ENCODE results near the gene AFF2.

The AFF2 gene

DNA sequence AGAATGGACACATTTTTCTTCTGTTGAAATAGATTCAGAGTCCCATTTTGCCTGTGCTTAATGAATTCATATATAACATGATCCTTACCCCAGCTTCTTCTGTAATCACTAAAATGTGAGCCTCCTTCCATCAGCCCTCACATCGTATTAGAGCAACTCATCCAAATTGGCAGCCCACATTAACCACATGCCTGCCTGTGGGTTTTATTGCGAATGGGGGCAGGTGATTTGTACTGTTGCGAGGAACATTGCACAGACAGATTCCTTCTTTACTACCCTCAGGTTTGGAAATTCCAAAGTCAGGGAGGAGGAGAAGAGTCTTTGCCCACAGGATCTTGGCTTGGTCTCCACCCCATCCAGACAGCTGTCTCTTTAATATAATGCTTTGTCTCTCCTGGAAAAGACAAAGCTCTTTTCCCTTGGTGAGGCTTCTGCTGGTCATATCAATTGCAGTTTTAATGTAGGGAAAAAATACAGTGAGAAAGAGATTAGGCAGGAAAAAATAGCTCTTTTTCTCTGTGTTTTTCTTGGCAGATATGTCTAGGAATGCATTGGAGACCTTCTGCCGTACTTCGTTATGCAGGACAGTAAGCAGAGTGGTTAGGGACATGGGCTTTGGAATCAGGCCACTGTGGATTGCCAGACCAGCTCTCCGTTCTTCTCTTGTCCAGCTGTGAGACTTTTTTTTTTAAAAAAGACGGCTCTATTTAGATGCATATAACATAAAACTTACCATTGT lies 371.2 kb downstream of the AFF2 start:
- Histone ChIP-seq H3K27ac (ENCODE audit: low read length) (no peak overlapping the region), H3K4me3 (ENCODE audit: low read length) (no peak overlapping the region), H3K9me3 (ENCODE audit: control insufficient read depth, insufficient read depth, low read length) (no peaks in the 10 kb centered on the region), H3K4me1 (ENCODE audit: control insufficient read depth, insufficient read depth, low read length) (no peaks in the 10 kb centered on the region), H3K27me3 (ENCODE audit: control insufficient read depth, insufficient read depth, low read length) (no peaks in the 10 kb centered on the region), H3K36me3 (ENCODE audit: control insufficient read depth, insufficient read depth, low read length) (no peaks in the 10 kb centered on the region)
- no peak for DNase-seq (ENCODE audit: low read depth, low spot score)
- WGBS (ENCODE audit: insufficient coverage, insufficient read length) = no CpG with 5 or more reads among the region's 7 CpGs

GRCh38 chrX:148872161-148872535 lies 371.7 kb downstream of the AFF2 start:
- no peak overlapping the region for H3K27ac ChIP-seq (ENCODE audit: low read length)
- DNase-seq (ENCODE audit: low read depth, low spot score) = no peak
- no peaks in the 10 kb centered on the region for H3K27me3 ChIP-seq (ENCODE audit: control insufficient read depth, insufficient read depth, low read length)
- H3K36me3 ChIP-seq (ENCODE audit: control insufficient read depth, insufficient read depth, low read length) = no peaks in the 10 kb centered on the region
- no peak overlapping the region for H3K4me3 ChIP-seq (ENCODE audit: low read length)
- no CpG with 5 or more reads among the region's 1 CpG for whole genome bisulfite sequencing (ENCODE audit: insufficient coverage, insufficient read length)
- H3K9me3 ChIP-seq (ENCODE audit: control insufficient read depth, insufficient read depth, low read length) = no peaks in the 10 kb centered on the region
- no peaks in the 10 kb centered on the region for H3K4me1 ChIP-seq (ENCODE audit: control insufficient read depth, insufficient read depth, low read length)

- no peak for DNase-seq (ENCODE audit: low read depth, low spot score)
Measured at GRCh38 chrX:148872881-148873280, 372.5 kb downstream of the AFF2 start.

DNA sequence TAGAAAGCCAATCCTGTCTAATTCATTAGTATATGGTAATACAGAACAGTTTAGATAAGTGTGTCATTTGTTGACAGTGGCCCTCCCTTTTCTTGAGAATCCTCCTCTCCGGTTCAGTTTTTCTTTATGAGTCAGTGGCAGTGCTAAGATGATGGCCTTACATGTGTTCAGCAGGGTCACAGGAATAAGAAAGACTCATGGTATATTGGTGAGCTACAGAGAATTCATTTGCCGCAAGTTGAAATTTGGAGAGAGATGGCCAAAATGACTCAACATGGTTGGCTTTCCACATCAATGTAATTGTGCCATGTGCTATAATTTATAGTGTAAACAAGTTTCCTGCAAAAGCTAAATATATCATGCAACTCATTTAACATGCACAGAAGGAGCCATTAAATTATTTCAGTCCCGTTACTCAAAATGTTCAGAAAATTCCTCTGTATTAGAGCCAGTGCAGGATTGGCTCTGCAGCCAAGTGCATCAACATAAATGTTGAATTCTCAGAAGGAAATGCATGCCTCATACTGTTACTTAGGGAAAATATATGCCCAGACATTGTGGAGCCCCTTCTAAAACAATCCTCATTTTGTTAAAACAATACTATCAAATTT lies 374.3 kb downstream of the AFF2 start:
- Histone ChIP-seq H3K27ac (ENCODE audit: low read length) (no peak overlapping the region), H3K36me3 (ENCODE audit: control insufficient read depth, insufficient read depth, low read length) (no peaks in the 10 kb centered on the region), H3K4me3 (ENCODE audit: low read length) (no peak overlapping the region), H3K27me3 (ENCODE audit: control insufficient read depth, insufficient read depth, low read length) (no peaks in the 10 kb centered on the region), H3K4me1 (ENCODE audit: control insufficient read depth, insufficient read depth, low read length) (no peaks in the 10 kb centered on the region), H3K9me3 (ENCODE audit: control insufficient read depth, insufficient read depth, low read length) (no peaks in the 10 kb centered on the region)
- no CpG with 5 or more reads among the region's 3 CpGs for WGBS (ENCODE audit: insufficient coverage, insufficient read length)
- no peak for DNase-seq (ENCODE audit: low read depth, low spot score)

More at GRCh38 chrX:148872881-148873280, 372.5 kb downstream of the AFF2 start:
- no peak overlapping the region for H3K4me3 ChIP-seq (ENCODE audit: low read length)
- WGBS (ENCODE audit: insufficient coverage, insufficient read length) = no CpG with 5 or more reads among the region's 4 CpGs
- H3K36me3 ChIP-seq (ENCODE audit: control insufficient read depth, insufficient read depth, low read length) = no peaks in the 10 kb centered on the region
- H3K27ac ChIP-seq (ENCODE audit: low read length) = no peak overlapping the region
- H3K27me3 ChIP-seq (ENCODE audit: control insufficient read depth, insufficient read depth, low read length) = no peaks in the 10 kb centered on the region
- H3K9me3 ChIP-seq (ENCODE audit: control insufficient read depth, insufficient read depth, low read length) = no peaks in the 10 kb centered on the region
- no peaks in the 10 kb centered on the region for H3K4me1 ChIP-seq (ENCODE audit: control insufficient read depth, insufficient read depth, low read length)

DNA sequence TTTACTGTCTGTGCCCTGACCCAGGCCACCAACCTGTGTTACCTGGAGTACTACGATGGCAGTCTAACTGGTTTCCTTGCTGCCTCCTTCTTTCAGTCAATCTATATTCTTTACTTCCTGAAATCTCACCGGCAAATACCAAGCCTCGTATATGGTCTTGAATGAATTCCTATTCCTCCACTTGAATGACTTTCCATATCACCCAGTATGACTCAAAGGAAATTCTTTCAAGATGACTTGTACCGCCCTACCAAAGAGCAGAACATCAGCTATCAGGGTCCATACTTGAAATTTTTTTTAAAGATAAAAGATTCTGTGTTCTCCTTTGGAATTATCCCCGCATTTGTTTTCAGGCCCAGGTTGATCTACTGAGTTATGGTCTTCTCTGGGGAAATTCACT lies 378.0 kb downstream of the AFF2 start:
- no peak overlapping the region for H3K4me3 ChIP-seq (ENCODE audit: low read length)
- no peaks in the 10 kb centered on the region for H3K36me3 ChIP-seq (ENCODE audit: control insufficient read depth, insufficient read depth, low read length)
- H3K27me3 ChIP-seq (ENCODE audit: control insufficient read depth, insufficient read depth, low read length) = no peaks in the 10 kb centered on the region
- no CpG with 5 or more reads among the region's 5 CpGs for WGBS (ENCODE audit: insufficient coverage, insufficient read length)
- DNase-seq (ENCODE audit: low read depth, low spot score) = no peak
- no peak overlapping the region for H3K27ac ChIP-seq (ENCODE audit: low read length)
- no peaks in the 10 kb centered on the region for H3K9me3 ChIP-seq (ENCODE audit: control insufficient read depth, insufficient read depth, low read length)
- H3K4me1 ChIP-seq (ENCODE audit: control insufficient read depth, insufficient read depth, low read length) = no peaks in the 10 kb centered on the region

DNA sequence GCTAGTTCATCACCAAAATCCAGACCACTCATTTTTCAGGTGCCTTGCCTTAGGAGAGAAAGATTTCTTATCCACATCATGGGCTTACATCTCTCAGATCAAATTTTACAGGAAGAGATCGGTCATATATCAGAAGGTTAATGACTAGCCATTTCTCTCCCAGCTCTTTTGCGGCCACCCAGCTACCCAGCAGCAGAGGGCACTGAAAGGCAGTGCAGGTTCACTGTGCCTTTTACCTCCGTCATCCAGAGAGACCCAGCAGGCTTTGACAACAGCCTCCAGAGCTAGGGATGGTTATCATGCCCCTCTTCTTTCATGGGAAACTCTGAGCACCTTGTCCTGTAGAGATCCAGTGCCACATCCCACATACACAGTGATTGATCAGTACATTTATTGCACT lies 384.8 kb downstream of the AFF2 start:
- Histone ChIP-seq H3K27ac (ENCODE audit: low read length) (no peak overlapping the region), H3K36me3 (ENCODE audit: control insufficient read depth, insufficient read depth, low read length) (no peaks in the 10 kb centered on the region), H3K4me3 (ENCODE audit: low read length) (no peak overlapping the region), H3K9me3 (ENCODE audit: control insufficient read depth, insufficient read depth, low read length) (no peaks in the 10 kb centered on the region), H3K27me3 (ENCODE audit: control insufficient read depth, insufficient read depth, low read length) (no peaks in the 10 kb centered on the region), H3K4me1 (ENCODE audit: control insufficient read depth, insufficient read depth, low read length) (no peaks in the 10 kb centered on the region)
- WGBS (ENCODE audit: insufficient coverage, insufficient read length) = no CpG with 5 or more reads among the region's 3 CpGs
- DNase-seq (ENCODE audit: low read depth, low spot score) = no peak

- Histone ChIP-seq H3K27me3 (ENCODE audit: control insufficient read depth, insufficient read depth, low read length) (no peaks in the 10 kb centered on the region), H3K36me3 (ENCODE audit: control insufficient read depth, insufficient read depth, low read length) (no peaks in the 10 kb centered on the region), H3K9me3 (ENCODE audit: control insufficient read depth, insufficient read depth, low read length) (no peaks in the 10 kb centered on the region), H3K4me1 (ENCODE audit: control insufficient read depth, insufficient read depth, low read length) (no peaks in the 10 kb centered on the region), H3K4me3 (ENCODE audit: low read length) (no peak overlapping the region), H3K27ac (ENCODE audit: low read length) (no peak overlapping the region)
- DNase-seq (ENCODE audit: low read depth, low spot score) = no peak
Measured at GRCh38 chrX:148893395-148893794, 393.0 kb downstream of the AFF2 start.

DNA sequence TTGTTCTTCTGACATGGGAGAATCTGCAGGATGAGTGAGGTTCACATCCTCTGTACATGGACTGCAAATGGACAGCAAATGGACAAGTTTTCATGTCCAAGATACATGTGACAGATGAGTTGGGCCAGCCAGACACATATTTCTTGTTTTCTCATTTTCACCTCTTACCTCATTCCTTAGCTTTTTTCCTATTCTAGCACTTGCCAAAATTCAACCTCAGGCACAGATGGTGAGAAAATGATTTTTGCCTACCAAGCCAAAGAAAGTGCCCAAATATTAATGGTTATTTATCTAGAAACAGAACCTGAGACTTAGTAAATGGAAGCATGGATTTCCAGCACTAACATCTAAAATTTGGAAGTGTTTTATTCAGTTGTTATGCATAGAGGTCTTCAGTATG lies 402.2 kb downstream of the AFF2 start:
- Histone ChIP-seq H3K36me3 (ENCODE audit: control insufficient read depth, insufficient read depth, low read length) (no peaks in the 10 kb centered on the region), H3K4me3 (ENCODE audit: low read length) (no peak overlapping the region), H3K27ac (ENCODE audit: low read length) (no peak overlapping the region), H3K9me3 (ENCODE audit: control insufficient read depth, insufficient read depth, low read length) (no peaks in the 10 kb centered on the region), H3K4me1 (ENCODE audit: control insufficient read depth, insufficient read depth, low read length) (no peaks in the 10 kb centered on the region), H3K27me3 (ENCODE audit: control insufficient read depth, insufficient read depth, low read length) (no peaks in the 10 kb centered on the region)
- DNase-seq (ENCODE audit: low read depth, low spot score) = no peak

DNA sequence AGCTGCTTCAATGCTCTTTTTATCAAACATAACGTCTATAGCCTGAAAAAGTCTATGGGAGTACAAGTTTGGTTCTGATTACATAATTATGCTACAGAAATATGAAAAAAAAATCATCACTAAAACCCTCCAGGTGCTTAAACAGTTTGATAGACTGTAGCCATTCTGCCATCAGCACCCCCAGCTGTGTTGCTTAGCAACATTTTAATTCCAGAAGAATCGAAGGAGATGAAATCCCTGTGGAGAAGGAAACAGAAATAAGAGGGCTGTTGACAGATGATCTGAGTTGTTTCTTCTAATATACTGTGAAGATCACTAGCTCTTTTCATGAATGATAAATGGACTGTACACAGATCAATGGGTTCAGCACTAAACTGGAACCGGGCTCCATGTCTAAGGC lies 402.8 kb downstream of the AFF2 start:
- Histone ChIP-seq H3K27me3 (ENCODE audit: control insufficient read depth, insufficient read depth, low read length) (no peaks in the 10 kb centered on the region), H3K36me3 (ENCODE audit: control insufficient read depth, insufficient read depth, low read length) (no peaks in the 10 kb centered on the region), H3K4me1 (ENCODE audit: control insufficient read depth, insufficient read depth, low read length) (no peaks in the 10 kb centered on the region), H3K27ac (ENCODE audit: low read length) (no peak overlapping the region), H3K9me3 (ENCODE audit: control insufficient read depth, insufficient read depth, low read length) (no peaks in the 10 kb centered on the region), H3K4me3 (ENCODE audit: low read length) (no peak overlapping the region)
- no CpG with 5 or more reads among the region's 3 CpGs for WGBS (ENCODE audit: insufficient coverage, insufficient read length)
- no peak for DNase-seq (ENCODE audit: low read depth, low spot score)

- WGBS (ENCODE audit: insufficient coverage, insufficient read length) = no CpG with 5 or more reads among the region's 3 CpGs
- Histone ChIP-seq H3K27ac (ENCODE audit: low read length) (no peak overlapping the region), H3K27me3 (ENCODE audit: control insufficient read depth, insufficient read depth, low read length) (no peaks in the 10 kb centered on the region), H3K36me3 (ENCODE audit: control insufficient read depth, insufficient read depth, low read length) (no peaks in the 10 kb centered on the region), H3K4me3 (ENCODE audit: low read length) (no peak overlapping the region), H3K9me3 (ENCODE audit: control insufficient read depth, insufficient read depth, low read length) (no peaks in the 10 kb centered on the region), H3K4me1 (ENCODE audit: control insufficient read depth, insufficient read depth, low read length) (no peaks in the 10 kb centered on the region)
- DNase-seq (ENCODE audit: low read depth, low spot score) = no peak
Measured at GRCh38 chrX:148904421-148905111, 404.1 kb downstream of the AFF2 start.

GRCh38 chrX:148905400-148905799 lies 405.0 kb downstream of the AFF2 start:
- Histone ChIP-seq H3K4me3 (ENCODE audit: low read length) (no peak overlapping the region), H3K27me3 (ENCODE audit: control insufficient read depth, insufficient read depth, low read length) (no peaks in the 10 kb centered on the region), H3K27ac (ENCODE audit: low read length) (no peak overlapping the region), H3K36me3 (ENCODE audit: control insufficient read depth, insufficient read depth, low read length) (no peaks in the 10 kb centered on the region), H3K9me3 (ENCODE audit: control insufficient read depth, insufficient read depth, low read length) (no peaks in the 10 kb centered on the region), H3K4me1 (ENCODE audit: control insufficient read depth, insufficient read depth, low read length) (no peaks in the 10 kb centered on the region)
- no peak for DNase-seq (ENCODE audit: low read depth, low spot score)
- WGBS (ENCODE audit: insufficient coverage, insufficient read length) = no CpG with 5 or more reads among the region's 5 CpGs
